ENCODE results near the gene TEKT4.
"Not testable (repeated sequence)": the region's sequence is repeated elsewhere in the genome, so short reads cannot be mapped to it uniquely, and the experiment has no call there.

The TEKT4 gene

GRCh38 chr2:94923196-94923595 lies 52.0 kb downstream of the TEKT4 start:
- DNase-seq = no peak
- TF ChIP-seq CTCF (IDR thresholded peaks at IDR 0.05; ENCODE audit: low read depth, low read length) = no peak
- H3K27me3 ChIP-seq = no peaks in the 10 kb centered on the region
- H3K36me3 ChIP-seq = no peaks in the 10 kb centered on the region
- no peak overlapping the region for H3K4me3 ChIP-seq (ENCODE audit: low read depth, low read length)
- H3K4me1 ChIP-seq = no peaks in the 10 kb centered on the region
- H3K9me3 ChIP-seq = no peaks in the 10 kb centered on the region

- not testable (repeated sequence) for H3K9me3 ChIP-seq; H3K4me1 ChIP-seq; DNase-seq; H3K4me3 ChIP-seq (ENCODE audit: low read depth, low read length); H3K36me3 ChIP-seq; H3K27me3 ChIP-seq
Observed at GRCh38 chr2:94924999-94925398, 53.8 kb downstream of the TEKT4 start.
